ENCODE measurements around the gene ADGRE2. TPM values are rescaled to one million over a fixed set of nuclear protein-coding genes. Genes with fewer than 3 reads are reported as not detected.

ADGRE2 gene
- total RNA-seq, 2 donors from 2014 or later, result 0.07 TPM

GRCh38 chr19:14700711-14701375, 77.5 kb downstream of the ADGRE2 start:
- H3K9ac ChIP-seq (ENCODE audit: extremely low read depth, low read length, poor library complexity, severe bottlenecking), result no peak overlapping the region
- no peaks in the 10 kb centered on the region for H3K27me3 ChIP-seq (ENCODE audit: control insufficient read depth, insufficient read depth, low read length, poor library complexity, severe bottlenecking)
- no peaks in the 10 kb centered on the region for H3K27me3 Mint-ChIP-seq (ENCODE audit: insufficient read depth)
- peaks cover 80% of the 10 kb centered on the region for H3K36me3 Mint-ChIP-seq (ENCODE audit: low read depth)
- no peak overlapping the region for H3K27ac ChIP-seq (ENCODE audit: low read depth, low read length)
- 89 to 93% methylated on average over 4 to 7 of the region's 9 CpGs for WGBS, 2 experiments (ENCODE audit: insufficient coverage in 1 of 2, insufficient read length in 1 of 2)
- no peak overlapping the region for H3K27ac Mint-ChIP-seq
- peak; percentile 13 for DNase-seq
- no peak overlapping the region for H3K4me3 Mint-ChIP-seq
- peaks cover 18% of the 10 kb centered on the region for H3K9me3 Mint-ChIP-seq
- H3K4me1 ChIP-seq (ENCODE audit: control insufficient read depth, insufficient read depth, low read length), result no peaks in the 10 kb centered on the region
- peaks cover 68% of the 10 kb centered on the region for H3K36me3 ChIP-seq (ENCODE audit: control insufficient read depth, insufficient read depth, low read length)
- no peak overlapping the region for H3K4me3 ChIP-seq (ENCODE audit: low read length)
- peaks cover 6% of the 10 kb centered on the region for H3K9me3 ChIP-seq (ENCODE audit: control insufficient read depth, low read length)
- TF ChIP-seq, protein P1, sequence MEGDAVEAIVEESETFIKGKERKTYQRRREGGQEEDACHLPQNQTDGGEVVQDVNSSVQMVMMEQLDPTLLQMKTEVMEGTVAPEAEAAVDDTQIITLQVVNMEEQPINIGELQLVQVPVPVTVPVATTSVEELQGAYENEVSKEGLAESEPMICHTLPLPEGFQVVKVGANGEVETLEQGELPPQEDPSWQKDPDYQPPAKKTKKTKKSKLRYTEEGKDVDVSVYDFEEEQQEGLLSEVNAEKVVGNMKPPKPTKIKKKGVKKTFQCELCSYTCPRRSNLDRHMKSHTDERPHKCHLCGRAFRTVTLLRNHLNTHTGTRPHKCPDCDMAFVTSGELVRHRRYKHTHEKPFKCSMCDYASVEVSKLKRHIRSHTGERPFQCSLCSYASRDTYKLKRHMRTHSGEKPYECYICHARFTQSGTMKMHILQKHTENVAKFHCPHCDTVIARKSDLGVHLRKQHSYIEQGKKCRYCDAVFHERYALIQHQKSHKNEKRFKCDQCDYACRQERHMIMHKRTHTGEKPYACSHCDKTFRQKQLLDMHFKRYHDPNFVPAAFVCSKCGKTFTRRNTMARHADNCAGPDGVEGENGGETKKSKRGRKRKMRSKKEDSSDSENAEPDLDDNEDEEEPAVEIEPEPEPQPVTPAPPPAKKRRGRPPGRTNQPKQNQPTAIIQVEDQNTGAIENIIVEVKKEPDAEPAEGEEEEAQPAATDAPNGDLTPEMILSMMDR (conservative IDR thresholded peaks at IDR 0.05), result no peak
- no peaks in the 10 kb centered on the region for H3K4me1 Mint-ChIP-seq

DNA sequence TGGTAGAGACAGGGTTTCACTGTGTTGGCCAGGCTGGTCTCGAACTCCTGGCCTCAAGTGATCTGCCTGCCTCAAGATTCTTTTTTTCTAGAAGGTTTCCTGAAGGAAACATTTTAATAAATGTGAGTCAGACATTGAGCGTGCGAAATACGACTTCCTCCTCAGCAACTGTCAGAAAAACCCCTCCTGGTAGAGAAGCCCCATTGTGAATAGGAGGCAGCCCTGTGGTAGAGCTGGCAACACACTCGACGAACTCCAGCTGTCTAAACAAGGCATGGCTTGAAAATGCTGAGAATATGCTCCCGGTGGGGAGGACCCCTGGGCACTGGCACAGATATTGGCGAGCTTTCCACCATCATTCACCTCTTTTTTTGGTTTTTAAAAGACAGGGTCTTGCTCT, 78.7 kb downstream of the ADGRE2 start:
- H3K27me3 ChIP-seq (ENCODE audit: control insufficient read depth, insufficient read depth, low read length, poor library complexity, severe bottlenecking), result no peaks in the 10 kb centered on the region
- no peaks in the 10 kb centered on the region for H3K4me1 ChIP-seq (ENCODE audit: control insufficient read depth, insufficient read depth, low read length)
- WGBS, 2 experiments (ENCODE audit: insufficient coverage in 1 of 2, insufficient read length in 1 of 2), result 89 to 93% methylated on average over 8 of the region's 8 CpGs
- Mint-ChIP-seq H3K9me3 (peaks cover 18% of the 10 kb centered on the region), H3K27me3 (ENCODE audit: insufficient read depth) (no peaks in the 10 kb centered on the region), H3K4me1 (no peaks in the 10 kb centered on the region), H3K4me3 (no peak overlapping the region), H3K36me3 (ENCODE audit: low read depth) (peaks cover 77% of the 10 kb centered on the region), H3K27ac (no peak overlapping the region)
- H3K4me3 ChIP-seq (ENCODE audit: low read length), result no peak overlapping the region
- TF ChIP-seq, protein P1 (conservative IDR thresholded peaks at IDR 0.05), result no peak
- no peak overlapping the region for H3K9ac ChIP-seq (ENCODE audit: extremely low read depth, low read length, poor library complexity, severe bottlenecking)
- DNase-seq, result no peak
- peaks cover 77% of the 10 kb centered on the region for H3K36me3 ChIP-seq (ENCODE audit: control insufficient read depth, insufficient read depth, low read length)
- no peak overlapping the region for H3K27ac ChIP-seq (ENCODE audit: low read depth, low read length)
- peaks cover 6% of the 10 kb centered on the region for H3K9me3 ChIP-seq (ENCODE audit: control insufficient read depth, low read length)

GRCh38 chr19:14695471-14695870, 82.9 kb downstream of the ADGRE2 start:
- H3K27ac ChIP-seq (ENCODE audit: low read depth, low read length), result no peak overlapping the region
- no peaks in the 10 kb centered on the region for H3K27me3 Mint-ChIP-seq (ENCODE audit: insufficient read depth)
- H3K27ac Mint-ChIP-seq, result no peak overlapping the region
- no peaks in the 10 kb centered on the region for H3K4me1 Mint-ChIP-seq
- TF ChIP-seq, protein P1 (conservative IDR thresholded peaks at IDR 0.05), result no peak
- DNase-seq, result no peak
- 96 to 98% methylated on average over 5 of the region's 5 CpGs for WGBS, 2 experiments (ENCODE audit: insufficient coverage in 1 of 2, insufficient read length in 1 of 2)
- peaks cover 40% of the 10 kb centered on the region for H3K36me3 ChIP-seq (ENCODE audit: control insufficient read depth, insufficient read depth, low read length)
- H3K9me3 ChIP-seq (ENCODE audit: control insufficient read depth, low read length), result no peaks in the 10 kb centered on the region
- no peaks in the 10 kb centered on the region for H3K27me3 ChIP-seq (ENCODE audit: control insufficient read depth, insufficient read depth, low read length, poor library complexity, severe bottlenecking)
- no peaks in the 10 kb centered on the region for H3K9me3 Mint-ChIP-seq
- no peak overlapping the region for H3K4me3 ChIP-seq (ENCODE audit: low read length)
- H3K36me3 Mint-ChIP-seq (ENCODE audit: low read depth), result peaks cover 40% of the 10 kb centered on the region
- H3K4me1 ChIP-seq (ENCODE audit: control insufficient read depth, insufficient read depth, low read length), result no peaks in the 10 kb centered on the region
- no peak overlapping the region for H3K9ac ChIP-seq (ENCODE audit: extremely low read depth, low read length, poor library complexity, severe bottlenecking)
- H3K4me3 Mint-ChIP-seq, result no peak overlapping the region

Data from endodermal cell (in vitro differentiated cells).